ENCODE data around the gene JKAMP. TPM values are rescaled to one million over a fixed set of nuclear protein-coding genes. Genes with fewer than 3 reads are reported as not detected.

JKAMP gene
- total RNA-seq, 1 donor from 2014 or later = 45.5 TPM

DNA sequence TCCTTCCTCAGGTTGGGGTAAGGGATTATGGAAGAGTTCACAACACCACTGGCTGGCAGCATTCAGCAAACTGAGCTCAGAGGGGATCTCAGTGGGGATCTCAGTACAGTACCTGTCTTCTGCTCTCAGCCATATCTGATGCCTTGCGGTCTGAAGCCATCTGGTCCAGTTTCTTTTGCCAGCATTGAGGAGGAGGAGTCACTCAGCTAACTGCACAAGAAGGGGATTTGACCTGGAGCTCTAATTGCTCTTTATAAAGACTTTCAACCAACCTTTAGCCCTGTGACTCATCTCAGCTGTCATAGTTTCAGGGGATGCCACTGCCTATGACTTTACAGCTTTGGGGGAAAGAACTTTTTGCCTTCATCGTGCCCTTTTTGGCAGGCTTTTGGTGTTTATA is 44.9 kb downstream of the JKAMP start:
- TF ChIP-seq, protein P1, sequence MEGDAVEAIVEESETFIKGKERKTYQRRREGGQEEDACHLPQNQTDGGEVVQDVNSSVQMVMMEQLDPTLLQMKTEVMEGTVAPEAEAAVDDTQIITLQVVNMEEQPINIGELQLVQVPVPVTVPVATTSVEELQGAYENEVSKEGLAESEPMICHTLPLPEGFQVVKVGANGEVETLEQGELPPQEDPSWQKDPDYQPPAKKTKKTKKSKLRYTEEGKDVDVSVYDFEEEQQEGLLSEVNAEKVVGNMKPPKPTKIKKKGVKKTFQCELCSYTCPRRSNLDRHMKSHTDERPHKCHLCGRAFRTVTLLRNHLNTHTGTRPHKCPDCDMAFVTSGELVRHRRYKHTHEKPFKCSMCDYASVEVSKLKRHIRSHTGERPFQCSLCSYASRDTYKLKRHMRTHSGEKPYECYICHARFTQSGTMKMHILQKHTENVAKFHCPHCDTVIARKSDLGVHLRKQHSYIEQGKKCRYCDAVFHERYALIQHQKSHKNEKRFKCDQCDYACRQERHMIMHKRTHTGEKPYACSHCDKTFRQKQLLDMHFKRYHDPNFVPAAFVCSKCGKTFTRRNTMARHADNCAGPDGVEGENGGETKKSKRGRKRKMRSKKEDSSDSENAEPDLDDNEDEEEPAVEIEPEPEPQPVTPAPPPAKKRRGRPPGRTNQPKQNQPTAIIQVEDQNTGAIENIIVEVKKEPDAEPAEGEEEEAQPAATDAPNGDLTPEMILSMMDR (IDR thresholded peaks at IDR 0.05) = no peak
- H3K27me3 Mint-ChIP-seq (ENCODE audit: low read depth) = peaks cover 10% of the 10 kb centered on the region
- peaks cover 3% of the 10 kb centered on the region for H3K36me3 Mint-ChIP-seq (ENCODE audit: low read depth)
- peaks cover 10% of the 10 kb centered on the region for H3K9me3 Mint-ChIP-seq (ENCODE audit: low read depth)
- no peaks in the 10 kb centered on the region for H3K4me1 Mint-ChIP-seq (ENCODE audit: low read depth)
- H3K27ac Mint-ChIP-seq (ENCODE audit: unreplicated experiment) = no peak overlapping the region
- no peak for DNase-seq (ENCODE audit: low spot score)
- no peak overlapping the region for H3K4me3 Mint-ChIP-seq (ENCODE audit: unreplicated experiment)

DNA sequence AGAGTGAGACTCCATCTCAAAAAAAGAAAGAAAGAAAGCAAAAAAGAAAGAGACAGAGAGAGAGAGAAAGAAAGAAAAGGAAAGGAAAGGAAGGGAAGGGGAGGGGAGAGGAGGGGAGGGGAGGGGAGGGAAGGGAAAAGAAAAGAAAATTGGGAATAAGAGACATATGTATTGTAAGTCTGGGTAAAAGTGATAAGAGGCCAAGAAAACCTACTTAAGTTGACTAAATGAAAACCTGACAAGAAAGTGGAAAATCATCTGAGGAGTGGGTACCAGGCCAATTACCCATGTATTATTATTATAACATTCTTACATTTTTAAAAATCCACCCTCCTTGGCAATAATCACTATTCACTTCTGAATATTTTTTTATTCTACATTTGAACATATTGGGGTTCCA is 46.0 kb downstream of the JKAMP start:
- Mint-ChIP-seq H3K36me3 (ENCODE audit: low read depth) (peaks cover 3% of the 10 kb centered on the region), H3K9me3 (ENCODE audit: low read depth) (peaks cover 10% of the 10 kb centered on the region), H3K27ac (ENCODE audit: unreplicated experiment) (no peak overlapping the region), H3K4me3 (ENCODE audit: unreplicated experiment) (no peak overlapping the region), H3K27me3 (ENCODE audit: low read depth) (peaks cover 5% of the 10 kb centered on the region), H3K4me1 (ENCODE audit: low read depth) (no peaks in the 10 kb centered on the region)
- DNase-seq (ENCODE audit: low spot score) = no peak
- TF ChIP-seq, protein P1 (IDR thresholded peaks at IDR 0.05) = no peak

DNA sequence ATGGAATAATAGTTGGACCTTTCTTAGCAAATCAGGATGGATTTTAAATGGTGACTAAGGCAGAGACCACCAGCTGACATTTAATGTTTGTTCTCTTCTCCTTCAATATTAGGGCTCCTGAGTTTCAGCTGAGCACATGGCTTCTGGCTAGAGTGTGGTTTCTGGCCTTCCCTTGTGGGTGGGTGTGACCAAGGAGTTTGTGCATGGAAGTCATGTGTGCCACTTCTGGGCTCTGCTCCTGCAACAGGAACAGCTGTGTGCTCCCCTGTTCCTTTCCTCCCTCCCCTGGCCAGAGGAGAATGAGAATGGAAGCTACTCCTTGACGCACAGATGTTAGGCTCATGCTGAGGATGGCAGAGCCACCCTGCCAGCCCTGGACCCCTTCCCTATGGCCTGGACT is 48.1 kb downstream of the JKAMP start:
- TF ChIP-seq, protein P1 (IDR thresholded peaks at IDR 0.05) = no peak
- no peaks in the 10 kb centered on the region for H3K4me1 Mint-ChIP-seq (ENCODE audit: low read depth)
- H3K9me3 Mint-ChIP-seq (ENCODE audit: low read depth) = peaks cover 7% of the 10 kb centered on the region
- peaks cover 3% of the 10 kb centered on the region for H3K27me3 Mint-ChIP-seq (ENCODE audit: low read depth)
- no peak for DNase-seq (ENCODE audit: low spot score)
- H3K36me3 Mint-ChIP-seq (ENCODE audit: low read depth) = peaks cover 3% of the 10 kb centered on the region
- H3K4me3 Mint-ChIP-seq (ENCODE audit: unreplicated experiment) = no peak overlapping the region
- no peak overlapping the region for H3K27ac Mint-ChIP-seq (ENCODE audit: unreplicated experiment)

DNA sequence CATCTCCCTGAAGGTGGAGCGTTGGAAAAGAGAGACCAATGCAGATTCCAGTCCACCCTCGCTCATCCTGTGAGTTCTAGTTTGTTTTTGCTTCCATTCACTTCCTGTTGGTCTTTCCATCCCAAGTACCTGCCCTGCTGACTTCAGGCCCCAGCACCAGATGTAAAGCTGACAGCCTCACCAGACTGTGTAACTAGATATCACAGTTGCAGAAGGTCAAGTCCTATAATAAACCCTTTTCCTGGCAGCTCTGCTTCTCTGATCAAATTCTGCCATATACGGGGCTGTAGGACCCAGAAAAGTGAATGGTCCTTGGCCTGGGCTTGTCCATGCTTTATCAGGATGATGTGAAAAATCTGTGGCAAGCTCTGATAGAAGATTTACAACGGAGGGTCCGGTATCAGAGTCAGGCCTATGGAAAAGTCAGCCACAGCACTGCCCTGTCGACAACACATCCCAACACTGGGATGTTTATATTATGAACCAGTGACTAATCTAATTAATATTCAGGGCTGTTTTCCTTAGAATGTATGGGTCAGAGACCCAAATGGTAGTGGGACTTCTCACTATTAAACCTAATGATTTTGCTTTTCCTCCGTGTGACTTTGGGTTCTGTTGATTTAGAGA is 50.2 kb downstream of the JKAMP start:
- no peak for DNase-seq (ENCODE audit: low spot score)
- Mint-ChIP-seq H3K36me3 (ENCODE audit: low read depth) (no peaks in the 10 kb centered on the region), H3K27me3 (ENCODE audit: low read depth) (no peaks in the 10 kb centered on the region), H3K27ac (ENCODE audit: unreplicated experiment) (no peak overlapping the region), H3K4me1 (ENCODE audit: low read depth) (no peaks in the 10 kb centered on the region), H3K4me3 (ENCODE audit: unreplicated experiment) (no peak overlapping the region), H3K9me3 (ENCODE audit: low read depth) (no peaks in the 10 kb centered on the region)
- TF ChIP-seq, protein P1 (IDR thresholded peaks at IDR 0.05) = no peak

DNA sequence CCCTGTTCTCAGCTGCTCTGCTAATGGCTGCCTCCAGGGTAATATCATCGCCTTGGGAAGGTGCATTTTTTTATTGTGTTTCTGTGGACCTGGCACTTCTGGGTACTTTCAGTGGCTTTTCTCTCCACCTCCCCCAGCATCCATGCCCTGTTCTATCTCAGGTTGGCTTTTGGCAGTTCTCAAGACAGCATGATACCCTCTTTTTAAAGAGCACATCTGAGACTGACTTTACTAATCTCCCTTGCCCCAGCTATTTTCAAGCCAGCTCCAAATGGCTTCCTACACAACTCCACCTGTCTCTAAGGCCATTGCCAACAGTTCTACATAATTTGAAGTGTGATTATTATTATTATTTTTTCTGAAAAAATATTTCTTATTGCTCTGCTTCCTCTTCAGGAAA is 53.2 kb downstream of the JKAMP start:
- Mint-ChIP-seq H3K4me1 (ENCODE audit: low read depth) (no peaks in the 10 kb centered on the region), H3K4me3 (ENCODE audit: unreplicated experiment) (no peak overlapping the region), H3K27me3 (ENCODE audit: low read depth) (no peaks in the 10 kb centered on the region), H3K9me3 (ENCODE audit: low read depth) (no peaks in the 10 kb centered on the region), H3K27ac (ENCODE audit: unreplicated experiment) (no peak overlapping the region), H3K36me3 (ENCODE audit: low read depth) (no peaks in the 10 kb centered on the region)
- TF ChIP-seq, protein P1 (IDR thresholded peaks at IDR 0.05) = no peak
- no peak for DNase-seq (ENCODE audit: low spot score)
